KOPT-K1 (cell line): ENCODE measurements around the gene CPVL.

Experiments used
- H3K27ac ChIP-seq: fragments of 200-600 bp; sonication (generic); 2 replicates; pipeline ENCODE4 v1.5.1; 2016; ENCODE audit warnings: antibody characterized with exemption, mild to moderate bottlenecking, low read depth, low read length; ENCODE audit not compliant: poor library complexity, severe bottlenecking
- H3K36me3 ChIP-seq: fragments of 200-600 bp; sonication (generic); 2 replicates; pipeline ENCODE4 v1.5.1; 2017; ENCODE audit warnings: antibody characterized with exemption, mild to moderate bottlenecking, low read length, moderate library complexity; ENCODE audit not compliant: insufficient read depth
- H3K9me3 ChIP-seq: fragments of 200-600 bp; sonication (generic); 2 replicates; pipeline ENCODE4 v1.5.1; 2017; ENCODE audit warnings: antibody characterized with exemption, low read length, mild to moderate bottlenecking; ENCODE audit not compliant: insufficient read depth, poor library complexity, severe bottlenecking

The CPVL gene

GRCh38 chr7:29140873-29141468 lies 5.4 kb downstream of the CPVL start:
- Histone ChIP-seq H3K27ac (no peak overlapping the region), H3K9me3 (peaks cover 4% of the 10 kb centered on the region), H3K36me3 (no peaks in the 10 kb centered on the region)

GRCh38 chr7:29139796-29140195 lies 6.5 kb downstream of the CPVL start:
- Histone ChIP-seq H3K9me3 (peaks cover 7% of the 10 kb centered on the region), H3K36me3 (no peaks in the 10 kb centered on the region), H3K27ac (no peak overlapping the region)

GRCh38 chr7:29139191-29139590 lies 7.1 kb downstream of the CPVL start:
- H3K9me3 ChIP-seq: peaks cover 7% of the 10 kb centered on the region
- H3K27ac ChIP-seq: no peak overlapping the region
- no peaks in the 10 kb centered on the region for H3K36me3 ChIP-seq

- peaks cover 7% of the 10 kb centered on the region for H3K9me3 ChIP-seq
- no peak overlapping the region for H3K27ac ChIP-seq
- H3K36me3 ChIP-seq: no peaks in the 10 kb centered on the region
Measured at GRCh38 chr7:29138588-29138987, 7.7 kb downstream of the CPVL start.

- no peaks in the 10 kb centered on the region; the same call in 1 of the 2 replicates for H3K36me3 ChIP-seq
- H3K9me3 ChIP-seq: peaks cover 7% of the 10 kb centered on the region
- H3K27ac ChIP-seq: no peak overlapping the region
Measured at GRCh38 chr7:29135846-29136245, 10.5 kb downstream of the CPVL start.

GRCh38 chr7:29132980-29133379 lies 13.4 kb downstream of the CPVL start:
- H3K36me3 ChIP-seq: no peaks in the 10 kb centered on the region; the same call in 1 of the 2 replicates
- H3K27ac ChIP-seq: no peak overlapping the region

GRCh38 chr7:29131678-29132077 lies 14.7 kb downstream of the CPVL start:
- Histone ChIP-seq H3K9me3 (peaks cover 7% of the 10 kb centered on the region), H3K27ac (no peak overlapping the region), H3K36me3 (no peaks in the 10 kb centered on the region; the same call in 1 of the 2 replicates)

More at GRCh38 chr7:29132980-29133379, 13.4 kb downstream of the CPVL start:
- H3K9me3 ChIP-seq: peaks cover 7% of the 10 kb centered on the region

- Histone ChIP-seq H3K36me3 (no peaks in the 10 kb centered on the region; the same call in 1 of the 2 replicates), H3K27ac (no peak overlapping the region), H3K9me3 (no peaks in the 10 kb centered on the region)
Measured at GRCh38 chr7:29130096-29130495, 16.2 kb downstream of the CPVL start.

GRCh38 chr7:29127527-29127926 lies 18.8 kb downstream of the CPVL start:
- no peak overlapping the region for H3K27ac ChIP-seq
- H3K9me3 ChIP-seq: no peaks in the 10 kb centered on the region
- H3K36me3 ChIP-seq: no peaks in the 10 kb centered on the region; the same call in 1 of the 2 replicates

GRCh38 chr7:29126804-29127203 lies 19.5 kb downstream of the CPVL start:
- Histone ChIP-seq H3K9me3 (no peaks in the 10 kb centered on the region), H3K36me3 (no peaks in the 10 kb centered on the region; the same call in 1 of the 2 replicates), H3K27ac (no peak overlapping the region)

GRCh38 chr7:29123626-29124190 lies 22.6 kb downstream of the CPVL start:
- no peak overlapping the region for H3K27ac ChIP-seq
- no peaks in the 10 kb centered on the region for H3K9me3 ChIP-seq
- peaks cover 12% of the 10 kb centered on the region; the same call in 1 of the 2 replicates for H3K36me3 ChIP-seq

GRCh38 chr7:29122759-29123158 lies 23.6 kb downstream of the CPVL start:
- peaks cover 18% of the 10 kb centered on the region; the same call in 1 of the 2 replicates for H3K36me3 ChIP-seq
- no peaks in the 10 kb centered on the region for H3K9me3 ChIP-seq
- H3K27ac ChIP-seq: no peak overlapping the region

GRCh38 chr7:29122081-29122480 lies 24.3 kb downstream of the CPVL start:
- H3K27ac ChIP-seq: no peak overlapping the region
- no peaks in the 10 kb centered on the region for H3K9me3 ChIP-seq

GRCh38 chr7:29120955-29121354 lies 25.4 kb downstream of the CPVL start:
- H3K9me3 ChIP-seq: no peaks in the 10 kb centered on the region
- H3K36me3 ChIP-seq: peaks cover 24% of the 10 kb centered on the region; the same call in 1 of the 2 replicates
- H3K27ac ChIP-seq: no peak overlapping the region

More at GRCh38 chr7:29122081-29122480, 24.3 kb downstream of the CPVL start:
- H3K36me3 ChIP-seq: peaks cover 24% of the 10 kb centered on the region; the same call in 1 of the 2 replicates

- Histone ChIP-seq H3K9me3 (no peaks in the 10 kb centered on the region), H3K27ac (no peak overlapping the region), H3K36me3 (peaks cover 24% of the 10 kb centered on the region; the same call in 1 of the 2 replicates)
Measured at GRCh38 chr7:29119538-29119937, 26.8 kb downstream of the CPVL start.
